ENCODE data around the gene TFCP2L1.
"Not testable (repeated sequence)": the region's sequence is repeated elsewhere in the genome, so short reads cannot be mapped to it uniquely, and the experiment has no call there.

Gene TFCP2L1

GRCh38 chr2:121284463-121285449 lies at the start of gene TFCP2L1:
TFCP2L1 (minus strand) TSS chr2:121285202; CDS start chr2:121285109, 93 bp downstream.
- H3K27ac ChIP-seq (ENCODE audit: low read length): no peak within 1 kb of the TSS
- no peak within 1 kb of the TSS for H3K9ac ChIP-seq (ENCODE audit: low read length)
- peak within 1 kb of the TSS; percentile 60 for H3K4me3 ChIP-seq (ENCODE audit: low read length)

DNA sequence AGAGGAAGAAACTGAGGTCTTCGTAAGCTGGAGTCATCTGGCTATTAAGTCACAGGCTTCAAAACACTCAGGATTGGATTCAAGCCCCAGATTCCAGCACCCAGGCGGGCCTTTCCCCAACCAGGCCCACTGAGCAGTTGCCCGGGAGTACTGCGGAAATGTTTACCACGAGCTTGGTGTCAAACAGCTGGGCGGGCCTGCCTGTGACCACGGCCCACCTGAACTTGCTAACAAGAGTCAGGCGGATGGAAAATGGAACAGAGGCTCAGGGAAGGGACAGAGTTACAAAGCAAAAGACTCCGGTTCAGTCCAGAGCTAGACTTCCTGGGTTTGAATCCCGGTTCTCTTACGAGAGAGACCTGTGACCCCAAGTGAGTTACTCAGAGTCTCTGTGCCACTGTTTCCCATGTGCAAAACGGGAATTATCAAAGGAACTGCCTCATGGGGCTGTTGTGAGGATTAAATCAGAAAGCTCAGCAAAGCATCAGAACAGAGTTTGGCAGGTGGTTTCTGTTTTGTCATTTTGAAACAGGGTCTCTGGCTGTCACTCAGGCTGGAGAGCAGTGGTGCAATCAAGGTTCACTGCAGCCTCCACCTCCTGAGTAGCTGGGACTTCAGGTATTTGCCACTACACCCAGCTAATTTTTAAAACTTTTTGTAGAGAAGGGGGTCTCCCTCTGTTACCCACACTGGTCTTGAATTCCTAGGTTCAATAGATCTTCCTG lies 49.0 kb upstream of the TFCP2L1 start:
- H3K9ac ChIP-seq (ENCODE audit: low read length): no peak overlapping the region

More at GRCh38 chr2:121284463-121285449, at the start of gene TFCP2L1:
- Histone ChIP-seq H3K4me1 (ENCODE audit: control insufficient read depth, low read depth, low read length) (no peaks in the 10 kb centered on the region), H3K9me3 (ENCODE audit: control insufficient read depth, low read depth, low read length) (no peaks in the 10 kb centered on the region), H3K36me3 (ENCODE audit: control insufficient read depth, low read depth, low read length) (no peaks in the 10 kb centered on the region), H3K27me3 (ENCODE audit: control insufficient read depth, insufficient read depth, low read length) (peaks cover 50% of the 10 kb centered on the region)

GRCh38 chr2:121333231-121333630 lies 48.2 kb upstream of the TFCP2L1 start:
- no peak overlapping the region for H3K4me3 ChIP-seq (ENCODE audit: low read length)
- no peaks in the 10 kb centered on the region for H3K9me3 ChIP-seq (ENCODE audit: control insufficient read depth, low read depth, low read length)
- H3K9ac ChIP-seq (ENCODE audit: low read length): no peak overlapping the region
- H3K27me3 ChIP-seq (ENCODE audit: control insufficient read depth, insufficient read depth, low read length): no peaks in the 10 kb centered on the region
- H3K4me1 ChIP-seq (ENCODE audit: control insufficient read depth, low read depth, low read length): peaks cover 13% of the 10 kb centered on the region
- H3K27ac ChIP-seq (ENCODE audit: low read length): no peak overlapping the region
- no peaks in the 10 kb centered on the region for H3K36me3 ChIP-seq (ENCODE audit: control insufficient read depth, low read depth, low read length)

More for the DNA sequence above, 49.0 kb upstream of the TFCP2L1 start:
- Histone ChIP-seq H3K36me3 (ENCODE audit: control insufficient read depth, low read depth, low read length) (no peaks in the 10 kb centered on the region), H3K27ac (ENCODE audit: low read length) (no peak overlapping the region), H3K9me3 (ENCODE audit: control insufficient read depth, low read depth, low read length) (no peaks in the 10 kb centered on the region), H3K4me1 (ENCODE audit: control insufficient read depth, low read depth, low read length) (peaks cover 13% of the 10 kb centered on the region), H3K27me3 (ENCODE audit: control insufficient read depth, insufficient read depth, low read length) (no peaks in the 10 kb centered on the region), H3K4me3 (ENCODE audit: low read length) (no peak overlapping the region)

DNA sequence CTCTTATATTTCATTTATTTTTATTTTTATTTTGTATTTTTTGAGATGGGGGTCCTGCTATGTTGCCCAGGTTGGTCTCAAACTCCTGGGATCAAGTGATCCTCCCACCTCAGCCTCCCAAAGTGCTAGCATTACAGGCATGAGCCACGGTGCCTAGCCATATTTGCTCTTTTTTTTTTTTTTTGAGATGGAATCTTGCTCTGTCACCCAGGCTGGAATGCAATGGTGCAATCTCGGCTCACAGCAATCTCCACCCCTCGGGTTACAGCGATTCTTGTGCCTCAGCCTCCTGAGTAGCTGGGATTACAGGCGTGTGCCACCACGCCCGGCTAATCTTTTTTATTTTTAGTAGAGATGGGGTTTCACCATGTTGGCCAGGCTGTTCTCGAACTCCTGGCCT lies 46.3 kb upstream of the TFCP2L1 start:
- not testable (repeated sequence) for H3K9me3 ChIP-seq (ENCODE audit: control insufficient read depth, low read depth, low read length); H3K9ac ChIP-seq (ENCODE audit: low read length); H3K4me1 ChIP-seq (ENCODE audit: control insufficient read depth, low read depth, low read length); H3K27me3 ChIP-seq (ENCODE audit: control insufficient read depth, insufficient read depth, low read length); H3K4me3 ChIP-seq (ENCODE audit: low read length); H3K36me3 ChIP-seq (ENCODE audit: control insufficient read depth, low read depth, low read length); H3K27ac ChIP-seq (ENCODE audit: low read length)

- no peaks in the 10 kb centered on the region for H3K36me3 ChIP-seq (ENCODE audit: control insufficient read depth, low read depth, low read length)
- no peak overlapping the region for H3K4me3 ChIP-seq (ENCODE audit: low read length)
- H3K4me1 ChIP-seq (ENCODE audit: control insufficient read depth, low read depth, low read length): peaks cover 9% of the 10 kb centered on the region
- H3K9me3 ChIP-seq (ENCODE audit: control insufficient read depth, low read depth, low read length): no peaks in the 10 kb centered on the region
- no peaks in the 10 kb centered on the region for H3K27me3 ChIP-seq (ENCODE audit: control insufficient read depth, insufficient read depth, low read length)
- H3K9ac ChIP-seq (ENCODE audit: low read length): no peak overlapping the region
- no peak overlapping the region for H3K27ac ChIP-seq (ENCODE audit: low read length)
These were observed 45.9 kb upstream of the TFCP2L1 start for GRCh38 chr2:121330921-121331320.

DNA sequence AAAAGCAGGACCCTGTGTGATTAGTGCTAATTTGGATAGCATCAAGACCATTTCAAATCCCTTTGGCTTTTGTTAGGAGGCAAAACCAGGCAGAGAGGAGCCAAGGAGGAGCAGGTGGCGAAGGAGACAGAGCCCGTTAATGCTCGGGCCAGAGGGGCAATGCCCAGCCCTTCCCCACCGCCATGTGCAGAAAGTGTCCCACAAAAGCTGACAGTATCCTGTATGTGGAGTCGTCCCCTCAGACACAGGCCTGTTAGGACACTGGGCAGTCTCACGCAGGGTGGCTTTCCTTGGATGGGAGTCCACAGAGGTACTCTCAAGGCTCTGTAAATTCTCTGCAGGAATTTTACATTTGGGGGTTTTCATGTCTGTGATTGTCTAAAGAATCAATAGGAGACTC lies 44.8 kb upstream of the TFCP2L1 start:
- H3K36me3 ChIP-seq (ENCODE audit: control insufficient read depth, low read depth, low read length): no peaks in the 10 kb centered on the region
- no peak overlapping the region for H3K9ac ChIP-seq (ENCODE audit: low read length)
- H3K27me3 ChIP-seq (ENCODE audit: control insufficient read depth, insufficient read depth, low read length): no peaks in the 10 kb centered on the region
- H3K27ac ChIP-seq (ENCODE audit: low read length): no peak overlapping the region
- no peak overlapping the region for H3K4me3 ChIP-seq (ENCODE audit: low read length)
- H3K4me1 ChIP-seq (ENCODE audit: control insufficient read depth, low read depth, low read length): peaks cover under 1% of the 10 kb centered on the region
- no peaks in the 10 kb centered on the region for H3K9me3 ChIP-seq (ENCODE audit: control insufficient read depth, low read depth, low read length)

DNA sequence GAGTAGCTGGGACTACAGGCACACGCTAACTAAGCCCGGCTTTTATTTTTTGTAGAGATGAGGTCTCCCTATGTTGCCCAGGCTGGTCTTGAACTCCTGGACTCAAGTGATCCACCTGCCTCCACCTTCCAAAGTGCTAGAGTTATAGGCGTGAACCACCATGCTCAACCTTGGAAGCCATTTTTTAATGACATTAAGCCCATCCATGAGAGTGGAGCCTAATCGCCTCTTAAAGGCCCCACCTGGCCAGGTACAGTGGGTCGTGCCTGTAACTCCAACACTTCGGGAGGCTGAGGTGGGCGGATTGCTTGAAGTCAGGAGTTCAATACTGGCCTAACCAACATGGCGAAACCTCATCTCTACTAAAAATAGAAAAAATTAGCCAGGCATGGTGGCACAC lies 41.6 kb upstream of the TFCP2L1 start:
- H3K9me3 ChIP-seq (ENCODE audit: control insufficient read depth, low read depth, low read length): no peaks in the 10 kb centered on the region
- no peaks in the 10 kb centered on the region for H3K4me1 ChIP-seq (ENCODE audit: control insufficient read depth, low read depth, low read length)
- H3K9ac ChIP-seq (ENCODE audit: low read length): no peak overlapping the region
- H3K4me3 ChIP-seq (ENCODE audit: low read length): no peak overlapping the region
- no peaks in the 10 kb centered on the region for H3K27me3 ChIP-seq (ENCODE audit: control insufficient read depth, insufficient read depth, low read length)
- no peak overlapping the region for H3K27ac ChIP-seq (ENCODE audit: low read length)
- H3K36me3 ChIP-seq (ENCODE audit: control insufficient read depth, low read depth, low read length): no peaks in the 10 kb centered on the region

GRCh38 chr2:121324601-121325000 lies 39.6 kb upstream of the TFCP2L1 start:
- Histone ChIP-seq H3K36me3 (ENCODE audit: control insufficient read depth, low read depth, low read length) (no peaks in the 10 kb centered on the region), H3K4me1 (ENCODE audit: control insufficient read depth, low read depth, low read length) (no peaks in the 10 kb centered on the region), H3K9ac (ENCODE audit: low read length) (no peak overlapping the region), H3K27me3 (ENCODE audit: control insufficient read depth, insufficient read depth, low read length) (no peaks in the 10 kb centered on the region), H3K4me3 (ENCODE audit: low read length) (no peak overlapping the region), H3K27ac (ENCODE audit: low read length) (no peak overlapping the region), H3K9me3 (ENCODE audit: control insufficient read depth, low read depth, low read length) (no peaks in the 10 kb centered on the region)

DNA sequence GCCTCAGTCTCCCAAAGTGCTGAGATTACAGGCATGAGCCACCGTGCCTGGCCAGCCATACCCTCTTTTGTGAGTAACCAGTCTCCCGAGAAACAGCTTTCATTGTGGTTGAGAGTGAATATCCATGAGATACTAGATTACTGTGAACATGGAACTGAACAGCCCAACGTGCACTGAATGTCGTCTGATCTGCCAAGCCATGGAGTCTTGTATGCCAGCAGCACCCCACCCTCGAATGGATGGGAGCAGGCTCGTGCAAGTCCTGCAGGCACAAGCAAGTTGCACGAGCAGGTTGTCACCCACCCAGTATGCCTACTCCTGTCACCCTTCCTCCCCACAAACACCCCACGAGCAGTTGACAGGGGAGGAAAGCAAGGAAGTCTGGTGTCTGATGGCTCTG lies 36.5 kb upstream of the TFCP2L1 start:
- H3K36me3 ChIP-seq (ENCODE audit: control insufficient read depth, low read depth, low read length): no peaks in the 10 kb centered on the region
- no peaks in the 10 kb centered on the region for H3K27me3 ChIP-seq (ENCODE audit: control insufficient read depth, insufficient read depth, low read length)
- no peaks in the 10 kb centered on the region for H3K4me1 ChIP-seq (ENCODE audit: control insufficient read depth, low read depth, low read length)
- H3K27ac ChIP-seq (ENCODE audit: low read length): no peak overlapping the region
- no peak overlapping the region for H3K4me3 ChIP-seq (ENCODE audit: low read length)
- no peak overlapping the region for H3K9ac ChIP-seq (ENCODE audit: low read length)
- H3K9me3 ChIP-seq (ENCODE audit: control insufficient read depth, low read depth, low read length): no peaks in the 10 kb centered on the region

DNA sequence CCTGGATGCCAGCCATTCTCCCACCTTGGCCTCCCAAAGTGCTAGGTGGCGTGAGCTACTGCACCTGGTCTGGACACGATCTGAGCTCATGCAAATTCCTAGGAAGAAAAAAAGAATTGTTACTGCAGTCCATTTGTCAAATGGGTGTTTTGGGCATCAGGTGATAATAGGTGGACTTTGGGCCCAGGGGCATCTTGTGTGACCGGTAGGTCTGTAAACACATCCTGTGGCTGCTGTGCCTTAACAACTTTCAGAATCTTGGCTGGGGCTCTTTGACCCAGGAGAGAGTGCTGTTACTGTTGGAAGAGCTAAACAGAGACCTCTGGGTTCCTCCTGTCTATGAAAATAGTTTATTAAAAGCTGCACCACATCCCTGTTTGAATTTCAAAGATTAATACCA lies 34.9 kb upstream of the TFCP2L1 start:
- Histone ChIP-seq H3K4me1 (ENCODE audit: control insufficient read depth, low read depth, low read length) (no peaks in the 10 kb centered on the region), H3K27ac (ENCODE audit: low read length) (no peak overlapping the region)

DNA sequence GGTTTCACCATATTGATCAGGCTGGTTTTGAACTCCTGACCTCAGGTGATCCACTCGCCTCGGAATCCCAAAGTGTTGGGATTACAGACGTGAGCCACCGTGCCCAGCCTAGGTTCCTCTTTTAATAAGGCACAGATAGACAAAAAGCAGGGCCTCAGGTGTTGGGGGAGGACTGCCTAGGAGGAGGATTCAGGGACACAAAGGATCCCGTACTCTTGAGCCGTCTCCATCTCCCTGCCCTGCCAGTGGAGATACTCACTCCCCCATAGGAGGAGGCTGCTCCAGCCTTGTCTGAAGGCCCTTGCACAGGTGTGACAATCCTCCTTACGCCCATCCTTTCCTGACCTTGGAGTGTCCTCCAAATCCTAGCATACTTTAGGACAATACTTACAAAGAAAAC lies 32.0 kb upstream of the TFCP2L1 start:
- Histone ChIP-seq H3K4me1 (ENCODE audit: control insufficient read depth, low read depth, low read length) (no peaks in the 10 kb centered on the region), H3K4me3 (ENCODE audit: low read length) (no peak overlapping the region), H3K9me3 (ENCODE audit: control insufficient read depth, low read depth, low read length) (no peaks in the 10 kb centered on the region), H3K9ac (ENCODE audit: low read length) (no peak overlapping the region), H3K36me3 (ENCODE audit: control insufficient read depth, low read depth, low read length) (no peaks in the 10 kb centered on the region), H3K27ac (ENCODE audit: low read length) (no peak overlapping the region), H3K27me3 (ENCODE audit: control insufficient read depth, insufficient read depth, low read length) (no peaks in the 10 kb centered on the region)

More for the DNA sequence above, 34.9 kb upstream of the TFCP2L1 start:
- H3K36me3 ChIP-seq (ENCODE audit: control insufficient read depth, low read depth, low read length): no peaks in the 10 kb centered on the region
- H3K27me3 ChIP-seq (ENCODE audit: control insufficient read depth, insufficient read depth, low read length): no peaks in the 10 kb centered on the region
- no peak overlapping the region for H3K9ac ChIP-seq (ENCODE audit: low read length)
- no peak overlapping the region for H3K4me3 ChIP-seq (ENCODE audit: low read length)
- H3K9me3 ChIP-seq (ENCODE audit: control insufficient read depth, low read depth, low read length): no peaks in the 10 kb centered on the region

All from iPS-18a (cell line).